Neural progenitor cell (in vitro differentiated cells): ENCODE results near the gene HIPK2.

ENCODE experiments used
- CTCF ChIP-seq: fragments of 200-600 bp; sonication (generic); IDR thresholded peaks from 2 replicates; pipeline ENCODE4 v1.5.1; 2017; ENCODE audit warnings: antibody characterized with exemption, mild to moderate bottlenecking
- EZH2 ChIP-seq: fragments of 200-600 bp; sonication (generic); IDR thresholded peaks from 2 replicates; pipeline ENCODE4 v1.6.1; 2017; ENCODE audit warnings: antibody characterized with exemption, mild to moderate bottlenecking, moderate library complexity
- EZH2phosphoT487 ChIP-seq: fragments of 200-600 bp; sonication (generic); IDR thresholded peaks from 2 replicates; pipeline ENCODE4 v1.6.1; 2017; ENCODE audit warnings: antibody characterized with exemption

GRCh38 chr7:139586286-139586685 lies 191.5 kb downstream of the HIPK2 start:
- TF ChIP-seq CTCF = no peak
- TF ChIP-seq EZH2 = no peak
- TF ChIP-seq EZH2phosphoT487 = no peak
